Body of pancreas (tissue), 4 donors: ENCODE results near the gene CIRBP.

Experiments
- CTCF ChIP-seq, 7 experiments: fragments of 450-650 bp in 4 of 7; fragments of 200-600 bp in 3 of 7; sonication (generic) in 3 of 7; IDR thresholded peaks; one replicate each; pipeline ENCODE4 v1.5.1; 2016 to 2019; ENCODE audit warnings: antibody characterized with exemption in 7 of 7
- POLR2A ChIP-seq, 3 donors: fragments of 450-650 bp; IDR thresholded peaks; one replicate each; pipeline ENCODE4 v1.6.1; 2016; ENCODE audit warnings: antibody characterized with exemption in 3 of 3, mild to moderate bottlenecking in 2 of 3

GRCh38 chr19:1312767-1313694 is 43.9 kb downstream of the CIRBP start:
- TF ChIP-seq CTCF (IDR thresholded peaks at IDR 0.05) (no peak), POLR2A (IDR thresholded peaks at IDR 0.05) (no peak)
